ENCODE results near the gene DPH6.
"Not testable (repeated sequence)": the region's sequence is repeated elsewhere in the genome, so short reads cannot be mapped to it uniquely, and the experiment has no call there.

The DPH6 gene

DNA sequence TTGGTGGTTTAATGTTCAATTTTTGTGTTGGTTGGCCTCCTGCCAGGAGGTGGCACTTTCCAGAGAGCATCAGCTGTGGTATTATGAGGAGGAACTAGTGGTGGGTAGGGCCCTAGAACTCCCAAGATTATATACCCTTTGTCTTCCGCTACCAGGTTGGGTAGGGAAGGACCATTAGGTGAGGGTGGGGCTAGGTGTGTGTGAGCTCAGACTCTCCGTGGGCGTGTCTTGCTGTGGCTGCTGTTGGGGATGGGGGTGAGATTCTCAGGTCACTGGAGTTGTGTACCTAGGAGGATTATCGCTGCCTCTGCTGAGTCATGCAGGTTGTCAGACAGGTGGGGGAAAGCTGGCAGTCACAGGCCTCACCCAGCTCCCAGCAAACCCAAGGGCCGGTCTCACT lies 187.1 kb downstream of the DPH6 start:
- Mint-ChIP-seq H3K4me1 (ENCODE audit: low read depth) (no peaks in the 10 kb centered on the region), H3K9me3 (peaks cover 83% of the 10 kb centered on the region), H3K27ac (no peak overlapping the region)

GRCh38 chr15:35351059-35351458 lies 194.9 kb downstream of the DPH6 start:
- H3K36me3 Mint-ChIP-seq (ENCODE audit: low read depth), result no peaks in the 10 kb centered on the region
- H3K4me1 Mint-ChIP-seq (ENCODE audit: low read depth), result no peaks in the 10 kb centered on the region
- no peak overlapping the region for H3K4me3 Mint-ChIP-seq
- no peak overlapping the region for H3K27ac Mint-ChIP-seq
- peaks cover 16% of the 10 kb centered on the region for H3K9me3 Mint-ChIP-seq
- intact Hi-C loops (cut with micrococcal nuclease), result no loop called here
- H3K27me3 Mint-ChIP-seq, result no peaks in the 10 kb centered on the region

More for the DNA sequence above, 187.1 kb downstream of the DPH6 start:
- no peaks in the 10 kb centered on the region for H3K27me3 Mint-ChIP-seq
- no peaks in the 10 kb centered on the region for H3K36me3 Mint-ChIP-seq (ENCODE audit: low read depth)
- intact Hi-C loops (cut with micrococcal nuclease), result no loop called here
- H3K4me3 Mint-ChIP-seq, result no peak overlapping the region

DNA sequence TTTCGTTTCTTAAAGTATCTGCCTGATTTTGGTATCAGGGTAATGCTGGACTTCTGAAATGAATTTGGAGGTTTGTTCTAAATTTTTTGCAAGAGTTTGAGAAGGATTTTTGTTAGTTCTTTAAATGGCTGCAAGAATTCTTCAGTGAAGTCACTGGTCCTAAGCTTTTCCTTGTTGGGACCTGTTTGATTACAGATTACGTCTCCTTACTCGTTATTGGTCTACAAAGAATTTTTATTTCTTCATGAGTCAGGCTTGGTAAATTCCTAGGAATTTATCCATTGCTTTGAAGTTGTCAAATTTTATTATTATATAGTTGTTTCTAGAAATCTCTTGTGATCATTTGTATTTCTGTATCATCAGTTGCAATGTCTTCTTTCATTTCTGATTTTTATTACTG lies 196.0 kb downstream of the DPH6 start:
- no peaks in the 10 kb centered on the region for H3K4me1 Mint-ChIP-seq (ENCODE audit: low read depth)
- no peak overlapping the region for H3K27ac Mint-ChIP-seq
- intact Hi-C loops (cut with micrococcal nuclease), result no loop called here
- peaks cover 4% of the 10 kb centered on the region for H3K9me3 Mint-ChIP-seq
- no peaks in the 10 kb centered on the region for H3K36me3 Mint-ChIP-seq (ENCODE audit: low read depth)
- H3K4me3 Mint-ChIP-seq, result no peak overlapping the region
- no peaks in the 10 kb centered on the region for H3K27me3 Mint-ChIP-seq

DNA sequence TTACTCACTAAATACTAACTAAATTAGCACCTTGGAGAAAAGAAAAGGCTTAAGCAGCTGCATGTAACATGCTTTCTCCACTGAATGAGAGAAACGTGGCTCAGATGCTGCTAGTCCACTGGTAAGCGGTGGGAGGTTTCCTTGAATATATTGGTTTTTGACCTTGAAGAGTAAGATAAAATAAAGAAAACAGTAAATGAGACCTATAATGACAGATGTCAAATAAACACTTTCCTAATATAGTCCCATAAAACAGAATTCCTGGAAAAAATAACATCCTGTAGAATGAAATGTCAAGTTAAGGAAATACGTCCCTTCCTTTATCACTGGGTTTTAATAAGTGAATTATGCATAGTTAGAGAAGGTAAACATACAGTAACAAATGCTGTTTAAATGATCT lies 215.0 kb downstream of the DPH6 start:
- peaks cover 24% of the 10 kb centered on the region for H3K9me3 Mint-ChIP-seq
- intact Hi-C loops (cut with micrococcal nuclease), result no loop called here
- H3K4me3 Mint-ChIP-seq, result no peak overlapping the region
- no peak overlapping the region for H3K27ac Mint-ChIP-seq
- H3K4me1 Mint-ChIP-seq (ENCODE audit: low read depth), result no peaks in the 10 kb centered on the region
- no peaks in the 10 kb centered on the region for H3K27me3 Mint-ChIP-seq
- H3K36me3 Mint-ChIP-seq (ENCODE audit: low read depth), result no peaks in the 10 kb centered on the region

GRCh38 chr15:35330048-35330695 lies 215.8 kb downstream of the DPH6 start:
- no peak overlapping the region for H3K4me3 Mint-ChIP-seq

GRCh38 chr15:35329521-35329961 lies 216.4 kb downstream of the DPH6 start:
- Mint-ChIP-seq H3K9me3 (peaks cover 14% of the 10 kb centered on the region), H3K27me3 (no peaks in the 10 kb centered on the region), H3K4me3 (no peak overlapping the region), H3K4me1 (ENCODE audit: low read depth) (no peaks in the 10 kb centered on the region), H3K36me3 (ENCODE audit: low read depth) (no peaks in the 10 kb centered on the region), H3K27ac (no peak overlapping the region)
- intact Hi-C loops (cut with micrococcal nuclease), result no loop called here

More at GRCh38 chr15:35330048-35330695, 215.8 kb downstream of the DPH6 start:
- Mint-ChIP-seq H3K27ac (no peak overlapping the region), H3K4me1 (ENCODE audit: low read depth) (no peaks in the 10 kb centered on the region), H3K36me3 (ENCODE audit: low read depth) (no peaks in the 10 kb centered on the region), H3K9me3 (peaks cover 16% of the 10 kb centered on the region), H3K27me3 (no peaks in the 10 kb centered on the region)
- intact Hi-C loops (cut with micrococcal nuclease), result no loop called here

GRCh38 chr15:35328836-35329235 lies 217.1 kb downstream of the DPH6 start:
- H3K4me3 Mint-ChIP-seq; H3K36me3 Mint-ChIP-seq (ENCODE audit: low read depth); intact Hi-C loops (cut with micrococcal nuclease); H3K27ac Mint-ChIP-seq; H3K27me3 Mint-ChIP-seq; H3K4me1 Mint-ChIP-seq (ENCODE audit: low read depth): not testable (repeated sequence)
- H3K9me3 Mint-ChIP-seq, result peaks cover 14% of the 10 kb centered on the region

DNA sequence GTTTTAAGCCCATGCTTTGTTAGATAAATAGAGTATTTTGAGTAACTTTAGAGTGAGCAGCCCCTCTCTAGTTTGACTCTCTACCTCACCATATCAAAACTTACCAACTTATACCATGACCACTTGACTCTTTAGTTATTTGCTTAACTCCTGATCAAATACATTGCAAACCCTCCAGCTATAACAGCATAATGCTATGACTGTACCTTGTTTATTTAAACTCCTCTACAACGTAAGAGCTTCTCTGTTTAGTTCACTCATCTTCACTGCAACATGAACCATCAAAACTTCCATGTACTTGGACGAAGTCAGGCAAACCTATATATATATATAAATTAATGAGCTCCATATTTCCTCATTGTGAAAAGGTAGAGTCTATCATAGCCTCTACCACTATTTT lies 218.2 kb downstream of the DPH6 start:
- Mint-ChIP-seq H3K27me3 (no peaks in the 10 kb centered on the region), H3K27ac (no peak overlapping the region)

DNA sequence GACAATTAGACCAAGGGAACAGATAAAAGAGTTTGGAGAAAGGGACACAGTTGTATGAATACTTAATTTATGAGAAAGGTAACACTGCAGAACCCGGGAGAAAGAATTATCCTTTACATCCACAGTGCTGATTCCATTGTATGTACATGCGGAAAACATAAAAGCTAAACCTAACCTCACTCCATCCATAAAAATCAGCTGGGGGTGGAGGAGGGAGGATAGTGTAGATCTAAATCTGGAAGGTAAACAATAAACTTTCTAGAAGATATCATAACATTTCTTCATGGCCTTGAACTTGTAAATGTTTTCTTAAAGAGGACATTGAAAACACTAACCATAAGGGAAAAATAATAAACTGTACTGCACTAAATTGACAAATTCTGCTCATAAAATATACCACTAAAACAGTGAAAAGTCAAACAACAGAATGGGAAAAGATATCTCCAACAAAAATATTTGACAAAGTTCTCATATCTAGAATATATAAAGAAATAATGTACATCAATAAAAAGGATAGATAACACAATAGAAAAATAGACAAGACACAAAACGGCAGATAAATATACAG lies 220.5 kb downstream of the DPH6 start:
- H3K27ac Mint-ChIP-seq, result no peak overlapping the region
- H3K9me3 Mint-ChIP-seq, result peaks cover 14% of the 10 kb centered on the region
- H3K27me3 Mint-ChIP-seq, result no peaks in the 10 kb centered on the region
- intact Hi-C loops (cut with micrococcal nuclease), result no loop called here
- H3K4me1 Mint-ChIP-seq (ENCODE audit: low read depth), result no peaks in the 10 kb centered on the region
- no peaks in the 10 kb centered on the region for H3K36me3 Mint-ChIP-seq (ENCODE audit: low read depth)
- H3K4me3 Mint-ChIP-seq, result no peak overlapping the region

More for the DNA sequence above, 218.2 kb downstream of the DPH6 start:
- Mint-ChIP-seq H3K4me1 (ENCODE audit: low read depth) (no peaks in the 10 kb centered on the region), H3K4me3 (no peak overlapping the region), H3K9me3 (peaks cover 14% of the 10 kb centered on the region), H3K36me3 (ENCODE audit: low read depth) (no peaks in the 10 kb centered on the region)
- intact Hi-C loops (cut with micrococcal nuclease), result no loop called here

DNA sequence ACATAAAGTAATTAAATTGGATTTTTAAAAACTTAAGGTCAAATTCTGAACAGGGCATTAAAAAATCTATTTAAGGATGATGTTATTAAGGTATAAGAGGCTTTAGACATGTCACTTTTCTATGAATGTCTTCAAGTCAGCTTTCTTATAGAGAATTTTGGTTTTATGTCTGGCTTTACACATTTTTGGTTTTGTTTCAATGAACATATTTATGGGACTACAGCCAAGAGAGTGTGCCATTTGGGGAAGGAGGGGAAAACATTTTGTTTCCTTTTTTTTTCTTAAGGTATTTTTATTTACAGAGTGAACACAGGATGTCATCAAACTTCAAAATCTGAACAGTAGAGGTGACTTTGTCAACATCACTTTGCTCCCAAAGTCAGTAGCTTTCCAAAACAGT lies 222.8 kb downstream of the DPH6 start:
- intact Hi-C loops (cut with micrococcal nuclease), result no loop called here

GRCh38 chr15:35321926-35322325 lies 224.0 kb downstream of the DPH6 start:
- Mint-ChIP-seq H3K27ac (no peak overlapping the region), H3K9me3 (no peaks in the 10 kb centered on the region), H3K4me3 (no peak overlapping the region), H3K4me1 (ENCODE audit: low read depth) (no peaks in the 10 kb centered on the region), H3K36me3 (ENCODE audit: low read depth) (no peaks in the 10 kb centered on the region), H3K27me3 (no peaks in the 10 kb centered on the region)
- intact Hi-C loops (cut with micrococcal nuclease), result no loop called here

More for the DNA sequence above, 222.8 kb downstream of the DPH6 start:
- Mint-ChIP-seq H3K27me3 (no peaks in the 10 kb centered on the region), H3K4me3 (no peak overlapping the region), H3K4me1 (ENCODE audit: low read depth) (no peaks in the 10 kb centered on the region), H3K9me3 (peaks cover 4% of the 10 kb centered on the region), H3K27ac (no peak overlapping the region), H3K36me3 (ENCODE audit: low read depth) (no peaks in the 10 kb centered on the region)

DNA sequence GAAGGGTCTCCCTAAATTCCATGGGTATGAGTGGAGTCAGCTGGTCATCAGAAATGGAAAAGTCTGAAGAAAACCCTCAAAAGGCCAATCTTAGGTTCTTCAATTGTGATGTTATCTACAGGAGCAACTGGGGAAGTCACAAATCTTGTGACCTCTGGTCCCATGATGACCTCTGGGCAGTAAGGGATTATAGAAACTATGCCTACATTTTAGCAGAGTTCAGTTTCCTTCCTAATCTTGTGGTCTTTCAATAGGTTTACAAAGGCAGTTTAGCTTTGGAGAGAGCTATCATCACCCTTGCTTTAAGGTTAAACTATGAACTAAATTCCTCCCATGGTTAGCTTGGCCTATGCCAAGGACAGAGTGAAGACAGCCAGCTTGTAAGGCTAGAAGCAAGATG lies 225.1 kb downstream of the DPH6 start:
- Mint-ChIP-seq H3K36me3 (ENCODE audit: low read depth) (no peaks in the 10 kb centered on the region), H3K27me3 (no peaks in the 10 kb centered on the region), H3K9me3 (peaks cover 4% of the 10 kb centered on the region), H3K4me1 (ENCODE audit: low read depth) (no peaks in the 10 kb centered on the region), H3K27ac (no peak overlapping the region), H3K4me3 (no peak overlapping the region)
- intact Hi-C loops (cut with micrococcal nuclease), result no loop called here
